Right cardiac atrium (tissue), 5 donors: ENCODE data around the gene DLK1. TPM values are rescaled to one million over a fixed set of nuclear protein-coding genes. Genes with fewer than 3 reads are reported as not detected.

ENCODE experiments used
- ATAC-seq, 2 donors: fragments of 200-7000 bp; cut with Tn5 transposase; one replicate each; pipeline versions ENCODE4 v1.8.0 to v1.9.1; 2020; ENCODE audit warnings: moderate library complexity in 2 of 2, mild to moderate bottlenecking in 1 of 2
- DNase-seq, 3 donors: peaks; one replicate each; pipeline ENCODE4 v3.0.0-alpha.2; 2020
- H3K27ac ChIP-seq: one replicate; pipeline ENCODE4 v1.5.1; 2013; ENCODE audit warnings: mild to moderate bottlenecking, low read length, control low read depth, moderate library complexity
- H3K27me3 ChIP-seq: one replicate; pipeline ENCODE4 v1.6.1; 2013; ENCODE audit not compliant: control insufficient read depth, insufficient read depth
- H3K4me1 ChIP-seq: one replicate; pipeline ENCODE4 v1.6.1; 2013; ENCODE audit warnings: low read length; ENCODE audit not compliant: control insufficient read depth, insufficient read depth
- H3K4me3 ChIP-seq: one replicate; pipeline ENCODE4 v1.5.1; 2013; ENCODE audit warnings: low read length, control low read depth
- H3K9me3 ChIP-seq: one replicate; pipeline ENCODE4 v1.6.1; 2013; ENCODE audit warnings: low read length; ENCODE audit not compliant: control insufficient read depth
- WGBS: extraction: QIAGEN DNeasy Blood & Tissue Kit; methylation state at CpG from one replicate; pipeline ENCODE4 v1.1.7; 2013; 5-methylcytosine and 5-hydroxymethylcytosine counted together
- intact Hi-C, 4 donors: fragments of 100-400 bp; cut with DNase I; formaldehyde crosslinking; loops; one replicate each; pipeline versions ENCODE4 v1.11.0 to v1.14.0; 2022 to 2023
- polyA plus RNA-seq: library from polyadenylated mRNA; stranded (reverse); fragments of 200-250 nt; gene quantifications from one replicate; pipeline ENCODE4 v1.2.3, GENCODE V29; 2013
- total RNA-seq, 4 donors: library from RNA; stranded (reverse); fragmentation: NEBNext Ultra II Directional; extraction: Animal tissue kit (Norgen Biotek cat#: 25700); gene quantifications; one replicate each; pipeline ENCODE4 v1.2.1, GENCODE V29; 2021
- donor health status: healthy with polysubstance abuse.
- donor health status: DM: no; HTN: yes; CAD: no.
- donor health status: DM: no; HTN: no; CAD: no.
- donor health status: DM: no; HTN: yes; CAD: no; lungs with severe emphysema.
- donor health status: DM: yes; HTN: yes; CAD: no.

DLK1 gene
- total and polyA plus RNA-seq, 5 donors, result 0.07 TPM; not detected in 4

- H3K4me3 ChIP-seq, result no peak overlapping the region
- ATAC-seq (no peak), DNase-seq (no peak)
- no peak overlapping the region for H3K27ac ChIP-seq
- intact Hi-C loops, result no loop called here
- no peaks in the 10 kb centered on the region for H3K9me3 ChIP-seq
- 88% methylated on average over 17 of the region's 17 CpGs for WGBS
- H3K4me1 ChIP-seq, result no peaks in the 10 kb centered on the region
- H3K27me3 ChIP-seq, result no peaks in the 10 kb centered on the region
These were observed 8.6 kb downstream of the DLK1 start for GRCh38 chr14:100735271-100735670.

DNA sequence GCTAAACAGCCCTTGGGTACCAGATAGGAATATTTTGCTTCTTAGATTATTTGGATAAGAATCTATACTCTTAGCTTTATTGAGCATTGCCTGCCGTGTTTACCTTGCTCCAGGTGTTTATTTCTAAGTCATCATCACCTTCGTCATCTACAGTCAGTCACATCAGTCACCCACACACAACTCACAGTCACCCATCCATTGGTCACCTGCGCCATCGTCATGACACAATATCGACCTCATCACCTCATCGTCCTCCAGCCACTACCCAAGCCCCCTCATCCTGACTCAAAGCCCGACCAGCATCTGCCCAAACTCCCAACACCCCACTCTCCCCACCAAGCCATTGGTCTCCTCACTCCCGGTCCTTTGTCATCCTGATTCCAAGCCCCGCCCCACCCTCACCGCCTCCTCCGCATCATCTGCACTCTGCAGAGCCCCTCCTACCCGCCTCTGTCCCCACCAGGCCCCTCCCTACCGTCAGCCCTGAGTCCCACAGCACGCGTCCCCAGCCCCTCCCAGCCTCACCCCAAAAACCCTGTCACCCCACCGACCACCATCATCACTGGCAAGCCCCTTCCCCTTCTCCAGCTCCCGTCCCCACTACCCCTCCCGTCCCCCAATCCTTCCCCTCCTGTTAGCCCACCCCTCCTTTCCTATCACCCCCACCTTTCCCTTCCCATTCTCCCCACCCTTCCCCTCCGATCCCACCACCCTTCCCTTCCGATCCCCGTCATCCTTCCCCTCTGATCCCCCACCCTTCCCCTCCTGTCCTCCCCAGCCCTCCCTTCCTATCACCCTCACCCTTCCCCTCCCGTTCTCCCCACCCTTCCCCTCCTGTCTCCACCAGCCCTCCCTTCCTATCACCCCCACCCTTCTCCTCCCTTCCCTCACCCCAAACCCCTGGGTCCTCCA lies 9.8 kb downstream of the DLK1 start:
- ATAC-seq (no peak), DNase-seq (no peak)
- intact Hi-C loops, result no loop called here
- Histone ChIP-seq H3K27ac (no peak overlapping the region), H3K9me3 (no peaks in the 10 kb centered on the region), H3K27me3 (no peaks in the 10 kb centered on the region), H3K4me3 (no peak overlapping the region), H3K4me1 (no peaks in the 10 kb centered on the region)
- 44% methylated on average over 22 of the region's 22 CpGs for WGBS

- Histone ChIP-seq H3K4me1 (no peaks in the 10 kb centered on the region), H3K27ac (no peak overlapping the region), H3K4me3 (no peak overlapping the region), H3K27me3 (no peaks in the 10 kb centered on the region), H3K9me3 (no peaks in the 10 kb centered on the region)
- DNase-seq (no peak), ATAC-seq (no peak)
- 77% methylated on average over 17 of the region's 17 CpGs for WGBS
- intact Hi-C loops, result no loop called here
These were observed 10.8 kb downstream of the DLK1 start for GRCh38 chr14:100737526-100737925.

DNA sequence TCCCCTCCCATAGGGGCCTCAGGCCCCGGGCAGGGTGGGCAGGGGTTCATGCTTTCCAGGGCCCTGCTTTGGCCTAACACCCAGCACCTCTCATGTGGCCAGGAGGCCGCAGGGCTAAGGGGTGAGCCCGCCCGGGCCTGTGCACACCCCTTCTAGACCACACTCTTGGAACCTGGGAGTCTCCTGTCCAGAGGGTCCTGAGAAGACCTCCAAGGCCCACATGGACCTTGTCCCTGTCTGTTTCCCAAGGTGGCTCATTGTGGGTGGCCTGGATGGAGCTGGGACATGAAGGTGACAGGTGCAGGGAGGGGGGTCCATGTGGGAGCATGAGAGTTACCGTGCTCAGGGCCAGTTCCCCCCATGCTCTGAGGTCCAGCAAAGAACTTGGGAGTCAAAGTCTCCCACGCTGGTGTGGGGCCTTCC lies 11.6 kb downstream of the DLK1 start:
- DNase-seq (no peak), ATAC-seq (no peak)
- Histone ChIP-seq H3K4me1 (no peaks in the 10 kb centered on the region), H3K9me3 (no peaks in the 10 kb centered on the region), H3K4me3 (no peak overlapping the region), H3K27me3 (no peaks in the 10 kb centered on the region), H3K27ac (no peak overlapping the region)
- 87% methylated on average over 6 of the region's 6 CpGs for WGBS
- intact Hi-C loops, result no loop called here

GRCh38 chr14:100738704-100739131 lies 12.0 kb downstream of the DLK1 start:
- no peak overlapping the region for H3K27ac ChIP-seq
- ATAC-seq (peak in 1 of 2 donors; percentile 9), DNase-seq (no peak)
- intact Hi-C loops, result no loop called here
- WGBS, result 96% methylated on average over 10 of the region's 10 CpGs
- H3K4me1 ChIP-seq, result no peaks in the 10 kb centered on the region
- no peak overlapping the region for H3K4me3 ChIP-seq
- no peaks in the 10 kb centered on the region for H3K9me3 ChIP-seq
- H3K27me3 ChIP-seq, result no peaks in the 10 kb centered on the region

GRCh38 chr14:100739306-100739705 lies 12.6 kb downstream of the DLK1 start:
- DNase-seq (no peak), ATAC-seq (no peak)
- Histone ChIP-seq H3K9me3 (no peaks in the 10 kb centered on the region), H3K4me3 (no peak overlapping the region), H3K27ac (no peak overlapping the region), H3K4me1 (no peaks in the 10 kb centered on the region), H3K27me3 (no peaks in the 10 kb centered on the region)
- 79% methylated on average over 11 of the region's 11 CpGs for WGBS
- intact Hi-C loops, result no loop called here

GRCh38 chr14:100740196-100740825 lies 13.6 kb downstream of the DLK1 start:
- WGBS, result 82% methylated on average over 9 of the region's 9 CpGs
- ATAC-seq, result no peak
- no peak overlapping the region for H3K27ac ChIP-seq
- H3K4me1 ChIP-seq, result no peaks in the 10 kb centered on the region
- no peaks in the 10 kb centered on the region for H3K27me3 ChIP-seq
- no peak for DNase-seq
- H3K9me3 ChIP-seq, result no peaks in the 10 kb centered on the region
- intact Hi-C loops, result no loop called here
- H3K4me3 ChIP-seq, result no peak overlapping the region

- 88% methylated on average over 7 of the region's 7 CpGs for WGBS
- H3K27me3 ChIP-seq, result no peaks in the 10 kb centered on the region
- H3K4me1 ChIP-seq, result no peaks in the 10 kb centered on the region
- no peaks in the 10 kb centered on the region for H3K9me3 ChIP-seq
- ATAC-seq (no peak), DNase-seq (no peak)
- no peak overlapping the region for H3K27ac ChIP-seq
- intact Hi-C loops, result no loop called here
- no peak overlapping the region for H3K4me3 ChIP-seq
These were observed 14.2 kb downstream of the DLK1 start for GRCh38 chr14:100740929-100741328.

DNA sequence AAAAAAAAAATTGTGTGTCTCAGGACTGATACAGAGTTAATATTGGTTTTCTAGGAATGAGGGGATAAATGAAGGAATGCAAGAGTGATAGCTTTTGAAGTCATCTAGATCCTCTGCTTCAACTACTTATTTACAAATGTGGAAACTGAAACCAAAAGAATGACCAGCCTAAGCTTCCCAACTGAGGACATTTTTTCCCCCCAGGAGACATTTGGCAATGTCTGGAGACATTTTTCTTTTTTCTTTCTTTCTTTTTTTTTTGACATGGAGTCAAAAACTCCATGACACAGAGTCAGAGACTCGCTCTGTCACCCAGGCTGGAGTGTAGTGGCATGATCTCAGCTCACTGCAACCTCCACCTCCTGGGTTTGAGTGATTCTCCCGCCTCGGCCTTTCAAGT lies 15.3 kb downstream of the DLK1 start:
- intact Hi-C loops, result no loop called here
- DNase-seq (no peak), ATAC-seq (no peak)
- Histone ChIP-seq H3K27me3 (no peaks in the 10 kb centered on the region), H3K4me1 (no peaks in the 10 kb centered on the region), H3K4me3 (no peak overlapping the region), H3K27ac (no peak overlapping the region), H3K9me3 (no peaks in the 10 kb centered on the region)
- WGBS, result 60% methylated on average over 3 of the region's 3 CpGs

- H3K27me3 ChIP-seq, result no peaks in the 10 kb centered on the region
- no peak for ATAC-seq
- no peak overlapping the region for H3K4me3 ChIP-seq
- H3K4me1 ChIP-seq, result no peaks in the 10 kb centered on the region
- H3K27ac ChIP-seq, result no peak overlapping the region
- no peaks in the 10 kb centered on the region for H3K9me3 ChIP-seq
- intact Hi-C loops, result no loop called here
- DNase-seq, result no peak
These were observed 19.6 kb downstream of the DLK1 start for GRCh38 chr14:100746326-100746725.

- no peaks in the 10 kb centered on the region for H3K9me3 ChIP-seq
- no peaks in the 10 kb centered on the region for H3K4me1 ChIP-seq
- no peaks in the 10 kb centered on the region for H3K27me3 ChIP-seq
- ATAC-seq (no peak), DNase-seq (no peak)
- intact Hi-C loops, result no loop called here
- H3K27ac ChIP-seq, result no peak overlapping the region
- no peak overlapping the region for H3K4me3 ChIP-seq
- 81% methylated on average over 9 of the region's 9 CpGs for WGBS
These were observed 20.4 kb downstream of the DLK1 start for GRCh38 chr14:100747021-100747586.
